ENCODE measurements around the gene ELOVL7.

- TF ChIP-seq CBX2 (IDR thresholded peaks at IDR 0.05; ENCODE audit: borderline replicate concordance, low read depth) (no peak), POLR2A (IDR thresholded peaks at IDR 0.05; ENCODE audit: low read length) (no peak), EP300 (IDR thresholded peaks at IDR 0.05) (no peak), SMC3 (IDR thresholded peaks at IDR 0.05) (no peak), CTCF (IDR thresholded peaks at IDR 0.05) (no peak), MAX (IDR thresholded peaks at IDR 0.05) (no peak), ZC3H11A (IDR thresholded peaks at IDR 0.05) (no peak), CHD2 (IDR thresholded peaks at IDR 0.05; ENCODE audit: low read length, partially characterized antibody) (no peak), HMGXB4 (CRISPR knock-in tag; IDR thresholded peaks at IDR 0.05; ENCODE audit: borderline replicate concordance) (no peak)
Measured at GRCh38 chr5:60836131-60836530, 7.9 kb downstream of the ELOVL7 start.

Measured in A549 (cell line).